Mesenchymal stem cell (in vitro differentiated cells and primary cell): Measurements from ENCODE around the gene HSPB7.
A peak's percentile ranks its signal among the peaks of the same experiment; 100 is the strongest.

Experiments used
- DNase-seq: peaks from one replicate; pipeline ENCODE4 v3.0.0-alpha.2; 2013
- H2AFZ ChIP-seq: one replicate; pipeline ENCODE4 v1.6.1; 2013; ENCODE audit warnings: low read depth, mild to moderate bottlenecking, control low read depth, inconsistent platforms, low read length, moderate library complexity
- H2AK5ac ChIP-seq: 2 replicates; pipeline ENCODE4 v1.6.1; 2013; ENCODE audit warnings: low read length, moderate library complexity, mild to moderate bottlenecking, inconsistent platforms; ENCODE audit not compliant: severe bottlenecking
- H2BK120ac ChIP-seq: one replicate; pipeline ENCODE4 v1.6.1; 2013; ENCODE audit warnings: low read depth, mild to moderate bottlenecking, inconsistent platforms, low read length, moderate library complexity
- H2BK12ac ChIP-seq, 2 experiments: one replicate each; pipeline ENCODE4 v1.6.1; 2013; ENCODE audit warnings: inconsistent platforms in 2 of 2, low read length in 2 of 2, mild to moderate bottlenecking in 2 of 2, moderate library complexity in 2 of 2, control low read depth in 1 of 2
- H2BK15ac ChIP-seq: one replicate; pipeline ENCODE4 v1.6.1; 2013; ENCODE audit warnings: mild to moderate bottlenecking, low read depth, inconsistent platforms; ENCODE audit not compliant: poor library complexity, severe bottlenecking
- H2BK5ac ChIP-seq: 2 replicates; pipeline ENCODE4 v1.6.1; 2013; ENCODE audit warnings: low read depth, mild to moderate bottlenecking, low read length, control low read depth, inconsistent platforms; ENCODE audit not compliant: poor library complexity, severe bottlenecking
- H3K14ac ChIP-seq, 2 experiments: one replicate each; pipeline ENCODE4 v1.6.1; 2013; ENCODE audit warnings: inconsistent platforms in 2 of 2, low read length in 2 of 2, control low read depth in 1 of 2, mild to moderate bottlenecking in 1 of 2, moderate library complexity in 1 of 2
- H3K18ac ChIP-seq, 2 experiments: one replicate each; pipeline ENCODE4 v1.6.1; 2013; ENCODE audit warnings: inconsistent platforms in 2 of 2, low read length in 2 of 2, control low read depth in 1 of 2, low read depth in 1 of 2, mild to moderate bottlenecking in 1 of 2
- H3K23ac ChIP-seq, 2 experiments: one replicate each; pipeline ENCODE4 v1.6.1; 2013; ENCODE audit warnings: inconsistent platforms in 2 of 2, low read length in 2 of 2, mild to moderate bottlenecking in 2 of 2, moderate library complexity in 2 of 2, control low read depth in 1 of 2
- H3K27ac ChIP-seq: 2 replicates; pipeline ENCODE4 v1.5.1; 2013; ENCODE audit warnings: mild to moderate bottlenecking, moderate library complexity, low read length, control low read depth, inconsistent platforms; ENCODE audit not compliant: poor library complexity, severe bottlenecking
- H3K27me3 ChIP-seq, 2 experiments: 2 replicates each; pipeline versions ENCODE4 v1.6.1 to v1.7.0; 2013; ENCODE audit warnings: low read length in 2 of 2, mild to moderate bottlenecking in 2 of 2, moderate library complexity in 2 of 2, control low read depth in 1 of 2, inconsistent platforms in 1 of 2; ENCODE audit not compliant: control insufficient read depth in 1 of 2, insufficient read depth in 1 of 2
- H3K36me3 ChIP-seq, 2 experiments: 2 replicates each; pipeline versions ENCODE4 v1.6.1 to v1.7.0; 2013; ENCODE audit warnings: low read length in 2 of 2, control low read depth in 1 of 2, inconsistent platforms in 1 of 2, low read depth in 1 of 2, mild to moderate bottlenecking in 1 of 2; ENCODE audit not compliant: insufficient read depth in 2 of 2, control insufficient read depth in 1 of 2
- H3K4ac ChIP-seq, 2 experiments: one replicate each; pipeline ENCODE4 v1.6.1; 2013; ENCODE audit warnings: inconsistent platforms in 2 of 2, low read length in 2 of 2, mild to moderate bottlenecking in 2 of 2, moderate library complexity in 2 of 2, control low read depth in 1 of 2, low read depth in 1 of 2
- H3K4me1 ChIP-seq: 2 replicates; pipeline ENCODE4 v1.6.1; 2013; ENCODE audit warnings: low read depth, low read length, control low read depth; ENCODE audit not compliant: control insufficient read depth, insufficient read depth
- H3K4me2 ChIP-seq: 2 replicates; pipeline ENCODE4 v1.6.1; 2013; ENCODE audit warnings: low read length, mild to moderate bottlenecking, inconsistent platforms; ENCODE audit not compliant: poor library complexity, severe bottlenecking
- H3K4me3 ChIP-seq, 2 experiments: 2 replicates each; pipeline versions ENCODE4 v1.5.1 to v1.7.0; 2013; ENCODE audit warnings: low read length in 2 of 2, mild to moderate bottlenecking in 2 of 2, control low read depth in 1 of 2, low read depth in 1 of 2; ENCODE audit not compliant: insufficient read depth in 1 of 2
- H3K79me1 ChIP-seq: replicated peaks from 2 replicates; pipeline ENCODE4 v1.6.1; 2013; ENCODE audit warnings: mild to moderate bottlenecking, control low read depth, low read length, inconsistent platforms; ENCODE audit not compliant: poor library complexity, severe bottlenecking
- H3K9ac ChIP-seq: 2 replicates; pipeline ENCODE4 v1.7.0; 2013; ENCODE audit warnings: mild to moderate bottlenecking, low read length, moderate library complexity
- H3K9me3 ChIP-seq: 2 replicates; pipeline ENCODE4 v1.7.0; 2013; ENCODE audit warnings: mild to moderate bottlenecking, low read length; ENCODE audit not compliant: control insufficient read depth
- H4K8ac ChIP-seq: one replicate; pipeline ENCODE4 v1.6.1; 2013; ENCODE audit warnings: inconsistent platforms, mild to moderate bottlenecking, low read length, moderate library complexity
- H4K91ac ChIP-seq: one replicate; pipeline ENCODE4 v1.6.1; 2013; ENCODE audit warnings: mild to moderate bottlenecking, low read length, inconsistent platforms
- WGBS: methylation state at CpG from one replicate; pipeline ENCODE4 v1.1.7; 2013; ENCODE audit warnings: mixed read lengths; 5-methylcytosine and 5-hydroxymethylcytosine counted together

Gene HSPB7

GRCh38 chr1:16010837-16011236 lies 7.0 kb downstream of the HSPB7 start:
- Histone ChIP-seq H2BK12ac (no peak overlapping the region), H3K79me1 (no peaks in the 10 kb centered on the region), H3K14ac (no peak overlapping the region), H4K8ac (no peak overlapping the region), H3K4me2 (no peak overlapping the region), H3K27ac (no peak overlapping the region), H2BK5ac (no peak overlapping the region), H3K9me3 (no peaks in the 10 kb centered on the region), H3K4me1 (peaks cover 12% of the 10 kb centered on the region), H3K18ac (no peak overlapping the region), H4K91ac (no peak overlapping the region), H2BK120ac (no peak overlapping the region), H2AK5ac (no peak overlapping the region), H3K4me3 (no peak overlapping the region), H3K27me3 (no peaks in the 10 kb centered on the region), H2BK15ac (no peak overlapping the region), H3K23ac (no peak overlapping the region), H3K9ac (no peak overlapping the region), H2AFZ (no peak overlapping the region), H3K36me3 (no peaks in the 10 kb centered on the region), H3K4ac (no peak overlapping the region)
- no peak for DNase-seq
- 84% methylated on average over 3 of the region's 3 CpGs for WGBS

GRCh38 chr1:16009678-16010077 lies 8.2 kb downstream of the HSPB7 start:
- H4K91ac ChIP-seq = no peak overlapping the region
- no peak overlapping the region for H2BK15ac ChIP-seq
- H3K4me2 ChIP-seq = no peak overlapping the region
- no peak overlapping the region for H3K4me3 ChIP-seq
- DNase-seq = no peak
- no peak overlapping the region for H3K4ac ChIP-seq
- H2BK5ac ChIP-seq = no peak overlapping the region
- H3K18ac ChIP-seq = no peak overlapping the region
- H3K36me3 ChIP-seq = no peaks in the 10 kb centered on the region
- H2AK5ac ChIP-seq = no peak overlapping the region
- H3K9ac ChIP-seq = no peak overlapping the region
- H3K4me1 ChIP-seq = peaks cover 11% of the 10 kb centered on the region
- H3K9me3 ChIP-seq = no peaks in the 10 kb centered on the region
- no peaks in the 10 kb centered on the region for H3K79me1 ChIP-seq
- no peak overlapping the region for H2BK120ac ChIP-seq
- 93% methylated on average over 11 of the region's 11 CpGs for WGBS
- no peak overlapping the region for H3K14ac ChIP-seq
- H2AFZ ChIP-seq = no peak overlapping the region
- no peak overlapping the region for H4K8ac ChIP-seq
- H3K27ac ChIP-seq = no peak overlapping the region
- no peak overlapping the region for H2BK12ac ChIP-seq
- H3K27me3 ChIP-seq = peaks cover 0 to 6% of the 10 kb centered on the region in 2 experiments
- no peak overlapping the region for H3K23ac ChIP-seq

GRCh38 chr1:16009030-16009460 lies 8.8 kb downstream of the HSPB7 start:
- Histone ChIP-seq H2BK15ac (no peak overlapping the region), H3K18ac (no peak overlapping the region), H3K4me3 (no peak overlapping the region), H2BK5ac (no peak overlapping the region), H3K27me3 (peaks cover 0 to 6% of the 10 kb centered on the region in 2 experiments), H3K9me3 (no peaks in the 10 kb centered on the region), H2AFZ (no peak overlapping the region), H4K91ac (no peak overlapping the region), H3K36me3 (no peaks in the 10 kb centered on the region), H3K27ac (no peak overlapping the region), H2BK12ac (no peak overlapping the region), H4K8ac (no peak overlapping the region), H3K4me2 (no peak overlapping the region), H3K4ac (no peak overlapping the region), H2AK5ac (no peak overlapping the region), H3K23ac (no peak overlapping the region), H3K79me1 (no peaks in the 10 kb centered on the region), H3K4me1 (peaks cover 12% of the 10 kb centered on the region), H3K9ac (peak overlapping the region; percentile 19), H3K14ac (no peak overlapping the region), H2BK120ac (no peak overlapping the region)
- 0% methylated on average over 4 of the region's 4 CpGs for WGBS
- DNase-seq = peak; percentile 78

GRCh38 chr1:16007671-16008341 lies 10.0 kb downstream of the HSPB7 start:
- Histone ChIP-seq H3K4me2 (no peak overlapping the region), H3K27me3 (peaks cover 0 to 6% of the 10 kb centered on the region in 2 experiments), H3K18ac (no peak overlapping the region), H4K8ac (no peak overlapping the region), H3K9ac (no peak overlapping the region), H3K9me3 (no peaks in the 10 kb centered on the region), H2AFZ (no peak overlapping the region), H2BK15ac (no peak overlapping the region), H2BK5ac (no peak overlapping the region), H3K14ac (no peak overlapping the region), H3K4me3 (no peak overlapping the region), H3K4ac (no peak overlapping the region), H3K23ac (no peak overlapping the region), H2AK5ac (no peak overlapping the region), H3K4me1 (peaks cover 6% of the 10 kb centered on the region), H3K36me3 (no peaks in the 10 kb centered on the region), H2BK120ac (no peak overlapping the region), H3K27ac (no peak overlapping the region), H4K91ac (no peak overlapping the region), H3K79me1 (no peaks in the 10 kb centered on the region), H2BK12ac (no peak overlapping the region)
- no peak for DNase-seq
- 82% methylated on average over 4 of the region's 6 CpGs for WGBS
